GM18505 (cell line): ENCODE results near the gene MEIOC.
"Not testable (repeated sequence)": the region's sequence is repeated elsewhere in the genome, so short reads cannot be mapped to it uniquely, and the experiment has no call there.

Experiments
- ATAC-seq: cut with Tn5 transposase; IDR thresholded peaks from one replicate; pipeline ENCODE4 v1.9.1; 2021; ENCODE audit not compliant: unreplicated experiment
- POLR2A ChIP-seq: IDR thresholded peaks from 4 replicates; pipeline ENCODE4 v1.6.1; 2011; ENCODE audit warnings: borderline replicate concordance; ENCODE audit not compliant: insufficient read depth, insufficient read length; ENCODE audit errors: extremely low read depth

Gene MEIOC

DNA sequence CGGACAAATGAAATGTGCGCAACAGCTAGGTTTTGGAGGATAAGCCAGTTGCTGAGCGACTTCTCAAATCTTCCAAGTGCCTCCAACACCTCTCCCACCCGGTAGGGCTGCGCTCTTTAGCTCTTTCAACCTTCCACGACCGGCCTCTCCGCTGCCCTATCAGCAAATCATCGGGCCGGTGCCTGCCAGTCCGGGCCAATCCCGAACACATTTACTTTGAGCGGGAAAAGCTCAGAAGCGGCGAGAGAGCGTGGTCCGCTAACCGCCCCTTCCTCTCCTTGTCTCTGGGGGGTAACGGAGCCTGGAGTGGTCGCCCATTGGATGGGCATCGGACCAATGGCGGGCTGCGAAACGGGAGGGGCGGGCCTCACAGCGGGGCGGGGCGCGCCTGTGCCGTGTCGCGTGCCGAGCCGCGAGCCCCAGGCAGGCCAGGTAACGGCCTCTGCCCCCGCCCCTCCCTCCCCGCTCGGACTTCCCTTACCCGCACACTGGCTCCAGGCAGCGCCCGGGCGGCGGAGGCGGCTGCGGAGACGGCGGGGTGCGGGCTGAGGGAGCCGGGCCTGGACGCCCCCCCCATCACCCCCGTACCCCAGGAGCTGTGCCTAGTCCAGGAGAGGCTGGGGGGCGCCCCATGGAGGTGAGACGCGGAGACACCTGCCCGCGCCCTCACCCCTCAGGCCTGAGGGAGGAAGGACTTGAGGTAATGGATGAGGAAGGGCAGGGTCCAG lies at the start of gene MEIOC:
MEIOC (plus strand) TSS at position 486 of the 728 bp plus-strand sequence; CDS start at position 632, 146 bp downstream.
- ATAC-seq, result no peak
- no peak for TF ChIP-seq POLR2A

- no peak for ATAC-seq
- no peak for TF ChIP-seq POLR2A
Observed at GRCh38 chr17:44606658-44607057, 49.6 kb upstream of the MEIOC start.

DNA sequence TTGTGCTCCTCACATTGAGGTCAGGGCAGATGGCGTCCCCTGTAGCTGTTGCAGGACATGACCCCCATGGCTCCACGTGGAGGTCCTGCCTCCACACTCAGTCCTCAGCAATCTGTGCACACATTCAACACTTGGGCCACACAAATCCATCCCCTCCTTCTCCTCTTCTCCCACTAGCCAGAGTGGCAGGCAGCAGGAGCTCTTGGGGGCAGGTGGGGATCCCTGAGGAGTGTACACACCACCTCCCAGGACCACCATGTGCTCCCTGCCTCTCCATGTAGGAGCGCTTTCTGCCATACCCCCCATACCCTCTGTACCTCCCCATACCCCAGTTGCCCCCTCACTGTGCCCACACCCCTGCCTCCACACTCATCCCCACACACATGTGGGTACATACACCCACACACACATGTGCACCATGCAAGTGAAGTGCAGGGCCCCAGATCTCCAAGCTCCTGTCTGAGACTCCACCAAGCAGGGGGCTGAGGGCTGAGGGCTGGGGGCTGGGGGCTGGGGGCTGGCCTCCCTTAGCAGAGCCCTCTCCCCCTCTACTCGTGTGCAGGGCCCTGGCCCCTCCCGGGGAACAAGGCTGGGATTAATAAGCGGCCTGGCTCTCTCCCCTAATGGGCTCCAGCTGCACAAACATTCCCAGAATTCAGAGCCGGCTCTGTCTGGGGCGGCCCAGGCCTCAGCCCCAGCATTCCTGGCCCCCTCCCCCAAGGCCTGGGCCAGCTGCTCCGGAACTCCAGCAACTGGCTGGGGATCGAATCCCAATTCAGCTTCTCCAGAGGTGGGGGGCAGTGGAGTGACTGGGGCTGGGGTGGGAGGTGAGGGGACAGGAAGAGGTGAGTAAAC lies 48.2 kb upstream of the MEIOC start:
- no peak for TF ChIP-seq POLR2A
- no peak for ATAC-seq

GRCh38 chr17:44608727-44609435 lies 47.4 kb upstream of the MEIOC start:
- TF ChIP-seq POLR2A, result no peak

GRCh38 chr17:44610331-44610730 lies 45.9 kb upstream of the MEIOC start:
- ATAC-seq, result no peak
- no peak for TF ChIP-seq POLR2A

More at GRCh38 chr17:44608727-44609435, 47.4 kb upstream of the MEIOC start:
- ATAC-seq, result no peak

DNA sequence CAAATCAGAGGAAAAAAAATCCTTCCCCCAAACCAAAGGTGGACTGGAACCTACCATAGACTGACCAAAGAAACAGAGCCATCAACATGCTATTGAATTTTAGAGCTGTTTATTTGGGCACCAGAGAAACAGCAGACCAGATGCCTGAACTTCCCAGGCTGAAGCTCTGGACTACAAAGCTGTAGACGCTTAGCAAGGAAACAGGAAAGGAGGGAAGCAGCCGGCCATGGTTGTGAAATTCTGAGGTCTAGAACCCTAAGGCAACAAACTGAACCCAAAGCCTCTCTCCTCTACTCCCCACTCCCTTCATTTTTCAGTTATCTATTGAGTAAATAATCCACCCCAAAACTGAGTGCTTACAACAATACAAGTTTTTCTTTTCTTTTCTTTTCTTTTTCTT lies 45.4 kb upstream of the MEIOC start:
- ATAC-seq, result no peak

DNA sequence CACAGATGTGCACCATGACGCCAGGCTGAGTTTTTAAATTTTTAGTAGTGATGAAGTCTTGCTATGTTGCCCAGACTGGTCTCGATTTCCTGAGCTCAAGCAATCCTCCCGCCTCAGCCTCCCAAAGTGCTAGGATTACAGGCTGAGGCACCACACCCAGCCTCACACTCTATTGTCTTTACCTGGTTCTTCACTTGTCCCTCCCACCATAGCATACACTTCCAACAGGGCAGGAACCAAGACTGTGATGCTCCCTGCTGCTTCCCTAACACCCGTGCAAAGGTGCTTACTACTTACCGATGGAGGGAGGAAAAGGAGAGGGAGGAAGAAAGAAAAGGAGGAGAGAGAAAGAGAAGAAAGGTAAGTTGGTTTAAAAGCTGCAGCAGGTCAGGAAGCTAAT lies 41.4 kb upstream of the MEIOC start:
- no peak for ATAC-seq
- TF ChIP-seq POLR2A, result no peak

More for the DNA sequence above, 45.4 kb upstream of the MEIOC start:
- TF ChIP-seq POLR2A, result no peak

DNA sequence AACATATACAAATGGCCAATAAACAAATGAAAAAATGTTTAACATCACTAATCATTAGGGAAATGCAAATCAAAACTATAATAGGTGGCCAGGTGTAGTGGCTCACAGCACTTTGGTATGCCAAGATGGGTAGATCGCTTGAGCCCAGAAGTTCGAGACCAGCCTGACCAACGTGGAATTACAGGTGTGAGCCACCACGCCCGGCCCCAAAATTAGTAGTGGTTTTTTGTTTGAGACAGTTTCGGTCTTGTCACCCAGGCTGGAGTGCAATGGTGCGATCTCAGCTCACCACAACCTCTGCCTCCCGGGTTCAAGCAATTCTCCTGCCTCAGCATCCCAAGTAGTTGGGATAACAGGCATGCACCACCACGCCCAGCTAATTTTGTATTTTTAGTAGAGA lies 37.6 kb upstream of the MEIOC start:
- ATAC-seq, result not testable (repeated sequence)

GRCh38 chr17:44623070-44623725 lies 33.1 kb upstream of the MEIOC start:
- ATAC-seq, result no peak
- TF ChIP-seq POLR2A, result no peak

- ATAC-seq, result no peak
- no peak for TF ChIP-seq POLR2A
Observed at GRCh38 chr17:44627513-44628242, 28.6 kb upstream of the MEIOC start.

GRCh38 chr17:44628243-44629188 lies 27.8 kb upstream of the MEIOC start:
- ATAC-seq, result no peak
- TF ChIP-seq POLR2A, result no peak
